ENCODE results near the gene CDKN2B. TPM values are rescaled to one million over a fixed set of nuclear protein-coding genes. Genes with fewer than 3 reads are reported as not detected.

CDKN2B gene
- total and polyA plus RNA-seq, 2 donors (not counting 3 experiments of a cell fraction or from before 2014, with no cell fraction given) = 1.6 to 2.1 TPM

DNA sequence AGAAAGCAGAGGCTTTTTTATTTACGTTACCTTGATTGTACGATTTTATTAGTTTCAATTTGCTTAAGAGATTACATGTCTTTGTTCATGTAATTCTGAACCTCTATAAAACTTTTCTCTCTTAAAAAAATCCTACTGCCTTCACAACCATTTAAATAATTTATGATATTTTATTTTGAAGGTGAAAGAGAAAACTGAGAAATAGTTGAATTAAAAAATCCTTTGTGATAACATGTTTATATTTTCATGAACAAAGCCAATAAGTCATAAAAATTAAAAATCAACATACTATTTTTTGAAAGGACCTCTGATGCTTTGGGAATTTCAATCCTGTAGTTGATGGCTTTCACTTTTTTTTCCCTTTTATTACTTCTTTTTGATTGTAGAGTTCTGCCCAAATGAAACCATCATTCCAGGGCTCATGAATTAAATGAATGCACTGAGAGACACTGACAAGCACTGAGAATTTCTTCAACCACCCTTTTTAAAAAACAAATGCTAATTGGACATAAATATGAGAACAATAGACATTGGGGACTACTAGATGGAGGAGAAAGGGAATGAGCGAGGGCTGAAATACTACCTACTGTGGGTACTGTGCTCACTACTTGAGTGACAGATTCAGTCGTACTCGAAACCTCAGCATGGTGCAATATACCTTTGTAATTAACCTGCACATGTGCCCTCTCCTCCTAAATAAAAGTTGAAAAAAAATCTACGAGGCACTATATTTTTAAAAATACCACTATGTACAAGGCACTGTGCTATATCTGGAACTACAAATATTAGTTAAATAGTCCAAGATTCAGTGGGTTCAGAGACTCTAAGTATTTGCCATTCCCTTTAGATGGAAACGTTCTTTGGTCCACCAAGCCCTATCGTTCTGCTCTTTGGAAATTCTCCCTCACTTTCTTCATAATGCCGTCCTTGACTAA lies 20.8 kb downstream of the CDKN2B start:
- Histone ChIP-seq H3K4me1 (ENCODE audit: control insufficient read depth, extremely low read depth, insufficient read depth, low read length) (peaks cover 18% of the 10 kb centered on the region), H3K27ac (ENCODE audit: insufficient read depth, low read depth, low read length) (no peak overlapping the region), H3K9me1 (replicated peaks; ENCODE audit: control insufficient read depth, extremely low read depth, insufficient read depth, low read length) (no peaks in the 10 kb centered on the region), H3K4me2 (ENCODE audit: insufficient read depth, low read length) (no peak overlapping the region), H4K20me1 (replicated peaks; ENCODE audit: control insufficient read depth, extremely low read depth, insufficient read depth, low read length) (no peaks in the 10 kb centered on the region), H2AFZ (ENCODE audit: low read depth, low read length) (no peak overlapping the region), H3K4me3 (replicated peaks in 1 of 3; ENCODE audit: insufficient read depth in 1 of 3, low read depth in 1 of 3, low read length in 3 of 3) (no peak overlapping the region), H3K9me3 (replicated peaks; ENCODE audit: control insufficient read depth, insufficient read depth, low read length) (no peaks in the 10 kb centered on the region), H3K79me2 (ENCODE audit: control insufficient read depth, insufficient read depth, low read length) (no peaks in the 10 kb centered on the region), H3K27me3 (ENCODE audit: control insufficient read depth in 2 of 2, insufficient read depth in 2 of 2, low read length in 2 of 2) (peaks cover 22 to 70% of the 10 kb centered on the region in 2 experiments), H3K9ac (replicated peaks; ENCODE audit: extremely low read depth, insufficient read depth, low read length) (no peak overlapping the region), H3K36me3 (ENCODE audit: control insufficient read depth in 2 of 2, extremely low read depth in 1 of 2, insufficient read depth in 2 of 2, low read length in 2 of 2) (no peaks in the 10 kb centered on the region)
- intact Hi-C loops (cut with micrococcal nuclease) (loop anchor here (1.0 to 5.0 kb wide), 2 partner anchors 12 to 431 kb away; no protein-coding TSS in a partner anchor), dilution Hi-C loops (cut with MboI; ENCODE audit: extremely low pct_ligation_motif_present, low sequenced_read_pairs) (no loop called here)
- DNase-seq (ENCODE audit: low read depth, low spot score) (peak; percentile 29), FAIRE-seq (no peak)
- TF ChIP-seq JUN (IDR thresholded peaks at IDR 0.05; ENCODE audit: borderline replicate concordance, insufficient read depth, insufficient read length, low read depth) = no peak
- TF ChIP-seq CTCF (IDR thresholded peaks at IDR 0.05; ENCODE audit: extremely low read depth in 1 of 2, insufficient read depth in 1 of 2, low read depth in 1 of 2, low read length in 2 of 2) = no peak
- no peak for TF ChIP-seq POLR2A (IDR thresholded peaks at IDR 0.05; ENCODE audit: low read depth, low read length)
- no peak for TF ChIP-seq EZH2 (IDR thresholded peaks at IDR 0.05; ENCODE audit: borderline replicate concordance, low read depth, low read length, severe bottlenecking)
- no peak for TF ChIP-seq FOS (IDR thresholded peaks at IDR 0.05; ENCODE audit: borderline replicate concordance, insufficient read depth, low read length)
- TF ChIP-seq MYC (IDR thresholded peaks at IDR 0.05; ENCODE audit: low read depth, low read length) = no peak
- TF ChIP-seq POLR2AphosphoS5 (IDR thresholded peaks at IDR 0.05; ENCODE audit: insufficient read depth, low read depth, low read length) = no peak
- TF ChIP-seq MAX (IDR thresholded peaks at IDR 0.05; ENCODE audit: insufficient read depth, insufficient read length) = no peak
- no peak for TF ChIP-seq GATA2 (IDR thresholded peaks at IDR 0.05; ENCODE audit: insufficient read depth, insufficient read length, low read depth, low read length)
- ChIA-PET POLR2A (no interaction called here), CTCF (interaction anchor here (1.3 to 5.0 kb wide), 2 partner anchors 12 to 20 kb away, joined by 3 to 39 read pairs; partner anchors contain the start of gene CDKN2B)
- no TSS peak for BruUV-seq (replicated peaks)

Measured in endothelial cell of umbilical vein (primary cell).